Subcutaneous abdominal adipose tissue (tissue), 5 donors: ENCODE results near the gene OGT.
"Not testable (repeated sequence)": the region's sequence is repeated elsewhere in the genome, so short reads cannot be mapped to it uniquely, and the experiment has no call there.

Experiments used
- H3K27ac ChIP-seq: one replicate; pipeline ENCODE4 v1.7.0; 2013; ENCODE audit warnings: low read depth, mild to moderate bottlenecking, inconsistent platforms, low read length, moderate library complexity
- H3K27me3 ChIP-seq, 5 donors: one replicate each; pipeline ENCODE4 v1.7.0; 2013; ENCODE audit warnings: low read length in 5 of 5, inconsistent platforms in 1 of 5; ENCODE audit not compliant: control insufficient read depth in 5 of 5, insufficient read depth in 4 of 5
- H3K36me3 ChIP-seq, 5 donors: one replicate each; pipeline ENCODE4 v1.7.0; 2013; ENCODE audit warnings: low read length in 5 of 5; ENCODE audit not compliant: control insufficient read depth in 5 of 5, insufficient read depth in 5 of 5
- H3K4me1 ChIP-seq, 5 donors: one replicate each; pipeline ENCODE4 v1.7.0; 2013; ENCODE audit warnings: low read length in 5 of 5, mild to moderate bottlenecking in 3 of 5, moderate library complexity in 1 of 5; ENCODE audit not compliant: control insufficient read depth in 5 of 5, insufficient read depth in 5 of 5
- H3K4me3 ChIP-seq, 5 donors: one replicate each; pipeline ENCODE4 v1.7.0; 2013; ENCODE audit warnings: low read length in 5 of 5, low read depth in 1 of 5
- H3K9ac ChIP-seq, 5 donors: one replicate each; pipeline ENCODE4 v1.7.0; 2013; ENCODE audit warnings: low read length in 5 of 5, mild to moderate bottlenecking in 4 of 5, moderate library complexity in 3 of 5
- H3K9me3 ChIP-seq, 5 donors: one replicate each; pipeline ENCODE4 v1.7.0; 2013; ENCODE audit warnings: low read length in 5 of 5; ENCODE audit not compliant: control insufficient read depth in 5 of 5
- donor health status: healthy.
- donor health status: healthy.
- donor health status: healthy.
- donor health status: healthy.
- donor health status: healthy.

OGT gene

GRCh38 chrX:71603618-71604017 lies 70.7 kb downstream of the OGT start:
- H3K4me3 ChIP-seq: no peak overlapping the region
- peaks cover 0 to 3% (median 2%) of the 10 kb centered on the region in 5 donors for H3K9me3 ChIP-seq
- peaks cover 0 to 12% (median 3%) of the 10 kb centered on the region in 5 donors for H3K4me1 ChIP-seq
- peaks cover 7 to 49% (median 39%) of the 10 kb centered on the region in 5 donors for H3K36me3 ChIP-seq
- H3K27ac ChIP-seq: no peak overlapping the region
- H3K27me3 ChIP-seq: peaks cover 0 to 3% (median 3%) of the 10 kb centered on the region in 5 donors
- no peak overlapping the region for H3K9ac ChIP-seq

- Histone ChIP-seq H3K4me1 (peaks cover 0 to 12% (median 3%) of the 10 kb centered on the region in 5 donors), H3K27ac (no peak overlapping the region), H3K4me3 (no peak overlapping the region), H3K27me3 (peaks cover 0 to 6% (median 3%) of the 10 kb centered on the region in 5 donors), H3K9me3 (peaks cover 0 to 3% (median 2%) of the 10 kb centered on the region in 5 donors), H3K9ac (no peak overlapping the region), H3K36me3 (peaks cover 12 to 52% (median 41%) of the 10 kb centered on the region in 5 donors)
These were observed 71.2 kb downstream of the OGT start for GRCh38 chrX:71604141-71604540.

GRCh38 chrX:71604796-71605568 lies 72.1 kb downstream of the OGT start:
- Histone ChIP-seq H3K9ac (no peak overlapping the region), H3K27ac (no peak overlapping the region), H3K4me1 (peaks cover 0 to 12% (median 3%) of the 10 kb centered on the region in 5 donors), H3K27me3 (peaks cover 0 to 9% (median 4%) of the 10 kb centered on the region in 5 donors), H3K36me3 (peaks cover 13 to 55% (median 46%) of the 10 kb centered on the region in 5 donors), H3K4me3 (no peak overlapping the region), H3K9me3 (peaks cover 0 to 3% (median 2%) of the 10 kb centered on the region in 5 donors)

GRCh38 chrX:71606536-71607216 lies 73.8 kb downstream of the OGT start:
- Histone ChIP-seq H3K4me3 (no peak overlapping the region), H3K36me3 (peaks cover 13 to 63% (median 55%) of the 10 kb centered on the region in 5 donors), H3K4me1 (peaks cover 0 to 12% (median 3%) of the 10 kb centered on the region in 5 donors), H3K9me3 (peaks cover 0 to 3% (median 2%) of the 10 kb centered on the region in 5 donors), H3K27me3 (peaks cover 0 to 15% (median 4%) of the 10 kb centered on the region in 5 donors), H3K9ac (no peak overlapping the region), H3K27ac (no peak overlapping the region)

GRCh38 chrX:71607488-71607887 lies 74.6 kb downstream of the OGT start:
- Histone ChIP-seq H3K36me3 (peaks cover 13 to 67% (median 57%) of the 10 kb centered on the region in 5 donors), H3K4me1 (peaks cover 0 to 12% (median 3%) of the 10 kb centered on the region in 5 donors), H3K4me3 (no peak overlapping the region), H3K9ac (no peak overlapping the region), H3K9me3 (peaks cover 0 to 3% (median 2%) of the 10 kb centered on the region in 5 donors), H3K27ac (no peak overlapping the region), H3K27me3 (peaks cover 0 to 15% (median 4%) of the 10 kb centered on the region in 5 donors)

- Histone ChIP-seq H3K27me3 (peaks cover 0 to 18% (median 4%) of the 10 kb centered on the region in 5 donors), H3K36me3 (peaks cover 14 to 72% (median 56%) of the 10 kb centered on the region in 5 donors)
These were observed 76.3 kb downstream of the OGT start for GRCh38 chrX:71609095-71609750.

GRCh38 chrX:71611736-71612135 lies 78.8 kb downstream of the OGT start:
- not testable (repeated sequence) for H3K9ac ChIP-seq, H3K27ac ChIP-seq

More at GRCh38 chrX:71609095-71609750, 76.3 kb downstream of the OGT start:
- no peak overlapping the region for H3K9ac ChIP-seq
- H3K4me1 ChIP-seq: peaks cover 0 to 12% (median 3%) of the 10 kb centered on the region in 5 donors
- no peak overlapping the region for H3K27ac ChIP-seq
- H3K4me3 ChIP-seq: no peak overlapping the region
- H3K9me3 ChIP-seq: peaks cover 0 to 2% (median 0%) of the 10 kb centered on the region in 5 donors

GRCh38 chrX:71612256-71612655 lies 79.4 kb downstream of the OGT start:
- Histone ChIP-seq H3K9ac (no peak overlapping the region), H3K9me3 (no peaks in the 10 kb centered on the region), H3K27ac (no peak overlapping the region), H3K4me3 (no peak overlapping the region), H3K27me3 (peaks cover 0 to 22% (median 6%) of the 10 kb centered on the region in 5 donors), H3K36me3 (peaks cover 14 to 54% (median 42%) of the 10 kb centered on the region in 5 donors), H3K4me1 (peaks cover 0 to 3% (median 0%) of the 10 kb centered on the region in 5 donors)

More at GRCh38 chrX:71611736-71612135, 78.8 kb downstream of the OGT start:
- H3K36me3 ChIP-seq: peaks cover 14 to 56% (median 42%) of the 10 kb centered on the region in 5 donors
- not testable (repeated sequence) for H3K4me3 ChIP-seq, H3K4me1 ChIP-seq, H3K9me3 ChIP-seq
- peaks cover 0 to 20% (median 3%) of the 10 kb centered on the region in 5 donors for H3K27me3 ChIP-seq

- H3K4me3 ChIP-seq: no peak overlapping the region
- no peak overlapping the region for H3K9ac ChIP-seq
- no peak overlapping the region for H3K27ac ChIP-seq
- no peaks in the 10 kb centered on the region for H3K9me3 ChIP-seq
- H3K36me3 ChIP-seq: peaks cover 5 to 40% (median 28%) of the 10 kb centered on the region in 5 donors
- H3K27me3 ChIP-seq: peaks cover 0 to 22% (median 6%) of the 10 kb centered on the region in 5 donors
- peaks cover 0 to 5% (median 0%) of the 10 kb centered on the region in 5 donors for H3K4me1 ChIP-seq
These were observed 82.2 kb downstream of the OGT start for GRCh38 chrX:71615056-71615455.
